Activated gamma-delta T cell (primary cell): Measurements from ENCODE around the gene TIMM13.
"Not testable (repeated sequence)": the region's sequence is repeated elsewhere in the genome, so short reads cannot be mapped to it uniquely, and the experiment has no call there.

Experiments used
- DNase-seq: peaks from one replicate; lab custom pipeline; 2025; lab: John Stamatoyannopoulos, UW

TIMM13 gene

GRCh38 chr19:2431318-2432055 lies 4.1 kb upstream of the TIMM13 start:
- DNase-seq: no peak

GRCh38 chr19:2429917-2430535 lies 2.6 kb upstream of the TIMM13 start:
- DNase-seq: no peak

- no peak for DNase-seq
Observed at GRCh38 chr19:2428756-2429711, 1.6 kb upstream of the TIMM13 start.

- DNase-seq: no peak
Observed at GRCh38 chr19:2428321-2428690, 920 bp upstream of the TIMM13 start.

GRCh38 chr19:2426611-2427428 lies 566 bp downstream of the TIMM13 start:
- no peak for DNase-seq

GRCh38 chr19:2425622-2426581 lies 1.5 kb downstream of the TIMM13 start:
- no peak for DNase-seq

GRCh38 chr19:2424686-2425621 lies 2.4 kb downstream of the TIMM13 start:
- DNase-seq: no peak

- DNase-seq: no peak
Observed at GRCh38 chr19:2423915-2424685, 3.3 kb downstream of the TIMM13 start.

- DNase-seq: no peak
Observed at GRCh38 chr19:2423071-2423914, 4.1 kb downstream of the TIMM13 start.

GRCh38 chr19:2421581-2422306 lies 5.6 kb downstream of the TIMM13 start:
- DNase-seq: no peak

GRCh38 chr19:2420490-2420889 lies 6.9 kb downstream of the TIMM13 start:
- DNase-seq: no peak

- no peak for DNase-seq
Observed at GRCh38 chr19:2419754-2420153, 7.6 kb downstream of the TIMM13 start.

- no peak for DNase-seq
Observed at GRCh38 chr19:2417881-2418406, 9.4 kb downstream of the TIMM13 start.

GRCh38 chr19:2417436-2417835 lies 9.9 kb downstream of the TIMM13 start:
- DNase-seq: not testable (repeated sequence)

- no peak for DNase-seq
Observed at GRCh38 chr19:2416321-2417097, 10.9 kb downstream of the TIMM13 start.

GRCh38 chr19:2415973-2416319 lies 11.4 kb downstream of the TIMM13 start:
- DNase-seq: no peak
